Activated T-helper 17 cell treated with anti-CD3 and anti-CD28 coated beads, Interleukin-2, amount 50 U/mL, for 72 hours (primary cell): ENCODE measurements around the gene SNRNP200. TPM values are rescaled to one million over a fixed set of nuclear protein-coding genes. Genes with fewer than 3 reads are reported as not detected.
"Not testable (repeated sequence)": the region's sequence is repeated elsewhere in the genome, so short reads cannot be mapped to it uniquely, and the experiment has no call there.

Experiments used
- ATAC-seq: fragments of 150-1000 bp; cut with Tn5 transposase; replicated peaks from 2 replicates; pipeline ENCODE4 v1.10.0; 2021; ENCODE audit warnings: mild to moderate bottlenecking, moderate library complexity
- H3K27ac Mint-ChIP-seq: one replicate; pipeline ENCODE4 v1.8.0; 2022; ENCODE audit warnings: mixed read lengths
- H3K27me3 Mint-ChIP-seq: one replicate; pipeline ENCODE4 v1.8.0; 2022; ENCODE audit warnings: mixed read lengths
- H3K36me3 Mint-ChIP-seq: one replicate; pipeline ENCODE4 v1.8.0; 2022; ENCODE audit warnings: low read depth, mild to moderate bottlenecking, mixed read lengths
- H3K4me1 Mint-ChIP-seq: one replicate; pipeline ENCODE4 v1.8.0; 2022; ENCODE audit warnings: mixed read lengths
- H3K4me3 Mint-ChIP-seq: one replicate; pipeline ENCODE4 v1.8.0; 2022; ENCODE audit warnings: mild to moderate bottlenecking, mixed read lengths
- H3K9me3 Mint-ChIP-seq: one replicate; pipeline ENCODE4 v1.8.0; 2022; ENCODE audit warnings: mixed read lengths
- total RNA-seq, 2 donors: library from RNA; stranded (reverse); gene quantifications; one replicate each; pipeline ENCODE4 v1.2.3, GENCODE V29; 2022

Gene SNRNP200
- total RNA-seq, 2 donors from 2014 or later, result 155 to 198 TPM

DNA sequence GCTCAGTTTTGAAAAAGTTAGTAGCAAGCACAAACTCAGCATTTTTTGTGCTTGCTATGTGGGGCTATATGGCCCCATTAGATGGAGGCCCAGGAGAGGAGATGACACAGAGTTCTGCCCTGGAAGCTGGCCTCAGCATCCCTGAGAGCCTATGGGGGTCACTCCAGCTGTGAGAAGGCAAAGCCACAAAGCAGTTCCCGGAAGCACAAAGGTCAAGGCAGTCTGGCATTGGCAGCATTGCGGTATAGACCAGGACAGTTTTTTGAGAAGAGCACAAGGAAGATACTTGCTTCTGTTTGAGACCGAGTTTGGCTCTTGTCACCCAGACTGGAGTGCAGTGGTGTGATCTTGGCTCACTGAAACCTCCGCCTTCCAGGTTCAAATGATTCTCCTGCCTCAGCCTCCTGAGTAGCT is 12.2 kb upstream of the SNRNP200 start:
- H3K27me3 Mint-ChIP-seq, result no peaks in the 10 kb centered on the region
- no peaks in the 10 kb centered on the region for H3K9me3 Mint-ChIP-seq
- peaks cover 33% of the 10 kb centered on the region for H3K4me1 Mint-ChIP-seq
- no peak for ATAC-seq
- peak overlapping the region; percentile 78 for H3K4me3 Mint-ChIP-seq
- no peaks in the 10 kb centered on the region for H3K36me3 Mint-ChIP-seq
- H3K27ac Mint-ChIP-seq, result peak overlapping the region; percentile 48

- Mint-ChIP-seq H3K27me3 (no peaks in the 10 kb centered on the region), H3K4me3 (peak overlapping the region; percentile 78), H3K9me3 (no peaks in the 10 kb centered on the region), H3K4me1 (peaks cover 39% of the 10 kb centered on the region), H3K27ac (peak overlapping the region; percentile 75), H3K36me3 (no peaks in the 10 kb centered on the region)
- no peak for ATAC-seq
Measured at GRCh38 chr2:96316999-96317398, 11.7 kb upstream of the SNRNP200 start.

DNA sequence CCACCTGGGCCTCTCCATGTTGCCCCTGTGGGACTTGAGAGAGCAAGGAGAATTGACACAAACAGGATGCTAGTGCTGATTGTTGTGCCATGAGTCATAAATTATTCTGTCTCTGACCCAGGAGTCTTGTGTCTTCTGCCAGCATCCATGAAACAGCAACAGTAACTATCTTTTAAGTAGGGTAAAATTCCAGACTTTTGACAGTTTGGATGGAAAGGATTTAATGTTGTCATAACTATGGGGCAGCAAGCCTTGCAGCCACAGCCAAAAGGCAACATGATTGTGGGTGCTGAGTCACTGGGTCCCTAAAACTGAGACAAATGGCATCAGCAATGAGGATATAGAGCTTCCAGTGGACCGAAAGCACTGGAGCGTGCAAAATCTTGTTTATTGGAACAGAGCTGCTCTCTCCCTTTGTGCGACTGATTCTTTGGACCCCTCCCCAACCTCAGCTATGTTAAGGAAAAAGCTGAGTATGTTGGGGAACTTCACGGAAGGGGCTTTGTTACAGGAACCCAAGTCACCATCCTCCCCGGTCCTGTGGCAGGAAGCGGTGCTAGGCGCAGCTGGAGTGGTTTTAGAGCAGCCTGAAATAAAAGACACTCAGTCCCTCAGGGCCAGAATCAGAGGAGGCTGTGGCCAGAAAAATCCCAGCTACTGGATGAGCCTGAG is 10.2 kb upstream of the SNRNP200 start:
- H3K9me3 Mint-ChIP-seq, result no peaks in the 10 kb centered on the region
- peak overlapping the region; percentile 78 for H3K4me3 Mint-ChIP-seq
- H3K4me1 Mint-ChIP-seq, result peaks cover 38% of the 10 kb centered on the region
- peak; percentile 78 for ATAC-seq
- peak overlapping the region; percentile 75 for H3K27ac Mint-ChIP-seq
- no peaks in the 10 kb centered on the region for H3K36me3 Mint-ChIP-seq
- H3K27me3 Mint-ChIP-seq, result no peaks in the 10 kb centered on the region

DNA sequence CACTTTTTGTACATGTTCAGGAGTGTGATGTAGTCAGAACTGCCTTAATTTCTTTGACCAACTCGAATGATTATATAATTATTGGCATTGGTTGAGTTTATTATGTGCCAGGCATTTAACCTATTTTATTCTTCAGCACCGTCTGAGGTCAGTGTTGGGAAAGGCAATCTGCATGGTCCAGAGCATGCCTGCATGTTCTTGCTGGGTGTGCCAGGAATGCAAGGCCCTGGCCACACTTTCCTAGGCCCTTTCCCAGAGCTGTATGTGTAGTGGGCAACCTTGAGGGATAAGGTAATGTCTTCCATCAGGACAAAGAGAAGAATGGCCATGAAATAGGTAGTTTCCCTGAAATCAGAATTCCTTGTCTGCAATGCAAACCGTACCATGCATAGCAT is 9.7 kb upstream of the SNRNP200 start:
- Mint-ChIP-seq H3K9me3 (no peaks in the 10 kb centered on the region), H3K27me3 (no peaks in the 10 kb centered on the region), H3K4me1 (peaks cover 32% of the 10 kb centered on the region), H3K36me3 (no peaks in the 10 kb centered on the region), H3K27ac (peak overlapping the region; percentile 75), H3K4me3 (peak overlapping the region; percentile 78)
- no peak for ATAC-seq

DNA sequence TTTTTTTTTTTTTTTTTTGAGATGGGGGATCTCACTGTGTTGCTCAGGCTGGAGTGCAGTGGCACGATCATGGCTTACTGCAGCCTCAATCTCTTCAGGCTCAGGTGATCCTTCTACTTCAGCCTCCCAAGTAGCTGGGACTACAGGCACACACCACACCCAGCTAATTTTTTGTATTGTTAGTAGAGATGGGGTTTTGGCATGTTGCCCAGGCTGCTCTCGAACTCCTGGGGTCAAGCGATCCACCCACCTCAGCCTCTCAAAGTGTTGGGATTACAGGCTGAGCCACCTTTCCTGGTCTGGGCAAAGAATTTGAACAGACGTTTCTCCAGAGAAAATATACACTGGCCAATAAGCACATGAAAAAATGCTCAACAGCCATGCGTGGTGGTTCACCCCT is 2.9 kb upstream of the SNRNP200 start:
- no peaks in the 10 kb centered on the region for H3K27me3 Mint-ChIP-seq
- no peaks in the 10 kb centered on the region for H3K9me3 Mint-ChIP-seq
- H3K4me1 Mint-ChIP-seq, result peaks cover 25% of the 10 kb centered on the region
- no peak overlapping the region for H3K27ac Mint-ChIP-seq
- H3K4me3 Mint-ChIP-seq, result no peak overlapping the region
- peaks cover 35% of the 10 kb centered on the region for H3K36me3 Mint-ChIP-seq
- ATAC-seq, result no peak

- Mint-ChIP-seq H3K4me3 (peak overlapping the region; percentile 100), H3K9me3 (no peaks in the 10 kb centered on the region), H3K4me1 (peaks cover 33% of the 10 kb centered on the region), H3K27ac (peak overlapping the region; percentile 100), H3K36me3 (peaks cover 54% of the 10 kb centered on the region), H3K27me3 (no peaks in the 10 kb centered on the region)
- no peak for ATAC-seq
Measured at GRCh38 chr2:96306370-96306769, 1.0 kb upstream of the SNRNP200 start.

- peaks cover 33% of the 10 kb centered on the region for H3K4me1 Mint-ChIP-seq
- H3K27ac Mint-ChIP-seq, result peak overlapping the region; percentile 100
- ATAC-seq, result no peak
- peaks cover 58% of the 10 kb centered on the region for H3K36me3 Mint-ChIP-seq
- no peaks in the 10 kb centered on the region for H3K27me3 Mint-ChIP-seq
- H3K4me3 Mint-ChIP-seq, result peak overlapping the region; percentile 100
- no peaks in the 10 kb centered on the region for H3K9me3 Mint-ChIP-seq
Measured at GRCh38 chr2:96305979-96306308, 598 bp upstream of the SNRNP200 start.

GRCh38 chr2:96304606-96305005 is 740 bp downstream of the SNRNP200 start:
- H3K27me3 Mint-ChIP-seq, result no peaks in the 10 kb centered on the region
- no peak for ATAC-seq
- peak overlapping the region; percentile 100 for H3K4me3 Mint-ChIP-seq
- peak overlapping the region; percentile 100 for H3K27ac Mint-ChIP-seq
- H3K4me1 Mint-ChIP-seq, result peaks cover 33% of the 10 kb centered on the region
- H3K36me3 Mint-ChIP-seq, result peaks cover 71% of the 10 kb centered on the region
- no peaks in the 10 kb centered on the region for H3K9me3 Mint-ChIP-seq

DNA sequence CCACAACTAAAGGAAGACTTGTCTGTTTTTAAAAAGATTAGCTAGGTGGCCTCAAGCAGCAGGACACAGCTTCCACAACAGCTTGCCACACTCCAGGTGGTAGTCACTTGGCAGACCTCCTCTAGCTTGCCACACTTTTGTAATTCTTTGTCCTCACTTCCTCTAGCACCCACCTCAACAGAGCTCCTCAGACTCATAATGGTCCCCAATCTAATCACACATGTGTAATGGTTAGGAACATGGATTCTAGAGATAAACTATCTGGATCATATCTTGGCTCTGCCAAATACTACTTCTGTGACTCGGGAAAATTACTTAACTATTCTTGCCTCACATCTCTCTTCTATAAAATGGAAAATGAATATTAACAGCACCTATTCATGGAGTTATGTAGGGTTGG is 3.5 kb downstream of the SNRNP200 start:
- H3K9me3 Mint-ChIP-seq, result no peaks in the 10 kb centered on the region
- peaks cover 99% of the 10 kb centered on the region for H3K36me3 Mint-ChIP-seq
- H3K4me3 Mint-ChIP-seq, result peak overlapping the region; percentile 100
- H3K27ac Mint-ChIP-seq, result peak overlapping the region; percentile 80
- no peak for ATAC-seq
- H3K27me3 Mint-ChIP-seq, result no peaks in the 10 kb centered on the region
- H3K4me1 Mint-ChIP-seq, result peaks cover 38% of the 10 kb centered on the region

- no peaks in the 10 kb centered on the region for H3K27me3 Mint-ChIP-seq
- no peak overlapping the region for H3K27ac Mint-ChIP-seq
- peaks cover 100% of the 10 kb centered on the region for H3K36me3 Mint-ChIP-seq
- ATAC-seq, result no peak
- H3K9me3 Mint-ChIP-seq, result no peaks in the 10 kb centered on the region
- no peak overlapping the region for H3K4me3 Mint-ChIP-seq
- H3K4me1 Mint-ChIP-seq, result peaks cover 8% of the 10 kb centered on the region
Measured at GRCh38 chr2:96296925-96297324, 8.4 kb downstream of the SNRNP200 start.

- not testable (repeated sequence) for H3K27ac Mint-ChIP-seq, H3K4me1 Mint-ChIP-seq, H3K9me3 Mint-ChIP-seq, H3K27me3 Mint-ChIP-seq, H3K4me3 Mint-ChIP-seq, ATAC-seq
- H3K36me3 Mint-ChIP-seq, result peaks cover 100% of the 10 kb centered on the region
Measured at GRCh38 chr2:96294271-96294670, 11.1 kb downstream of the SNRNP200 start.

DNA sequence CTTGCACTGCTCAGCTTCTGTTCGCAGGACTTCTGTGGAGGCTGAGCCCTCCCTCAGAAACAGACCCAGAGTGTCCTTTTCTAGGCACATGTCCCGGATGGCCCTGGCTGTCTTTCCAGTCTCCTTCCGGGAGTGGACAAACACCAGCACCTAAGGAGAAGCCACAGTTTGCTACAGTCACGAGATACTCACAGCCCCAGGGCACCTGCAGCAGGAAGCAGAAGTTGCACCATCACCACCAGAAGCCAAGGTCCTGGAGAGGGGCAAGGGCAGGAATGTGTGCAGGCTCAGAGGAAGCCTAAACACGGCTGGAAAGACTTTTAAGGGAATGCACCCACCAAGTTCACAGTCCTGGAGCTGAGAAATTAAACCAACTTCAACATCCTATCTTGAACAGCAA is 13.6 kb downstream of the SNRNP200 start:
- H3K36me3 Mint-ChIP-seq, result peaks cover 100% of the 10 kb centered on the region

GRCh38 chr2:96287273-96287856 is 18.0 kb downstream of the SNRNP200 start:
- peak; percentile 67 for ATAC-seq
- peaks cover 4% of the 10 kb centered on the region for H3K4me1 Mint-ChIP-seq
- H3K27ac Mint-ChIP-seq, result peak overlapping the region; percentile 63
- no peak overlapping the region for H3K4me3 Mint-ChIP-seq
- H3K36me3 Mint-ChIP-seq, result peaks cover 100% of the 10 kb centered on the region
- no peaks in the 10 kb centered on the region for H3K27me3 Mint-ChIP-seq
- H3K9me3 Mint-ChIP-seq, result no peaks in the 10 kb centered on the region

More for the DNA sequence above, 13.6 kb downstream of the SNRNP200 start:
- Mint-ChIP-seq H3K27ac (no peak overlapping the region), H3K4me1 (peaks cover 4% of the 10 kb centered on the region), H3K4me3 (no peak overlapping the region), H3K9me3 (no peaks in the 10 kb centered on the region), H3K27me3 (no peaks in the 10 kb centered on the region)
- no peak for ATAC-seq

GRCh38 chr2:96276787-96277499 is 28.4 kb downstream of the SNRNP200 start:
- no peaks in the 10 kb centered on the region for H3K9me3 Mint-ChIP-seq
- no peak overlapping the region for H3K27ac Mint-ChIP-seq
- H3K36me3 Mint-ChIP-seq, result peaks cover 100% of the 10 kb centered on the region
- no peaks in the 10 kb centered on the region for H3K4me1 Mint-ChIP-seq
- H3K27me3 Mint-ChIP-seq, result no peaks in the 10 kb centered on the region
- H3K4me3 Mint-ChIP-seq, result no peak overlapping the region
- no peak for ATAC-seq
